Mammary epithelial cell (primary cell): Measurements from ENCODE around the gene AP1AR.

Experiments
- EZH2 ChIP-seq: IDR thresholded peaks from 2 replicates; pipeline ENCODE4 v1.6.1; 2012; ENCODE audit warnings: low read length, inconsistent platforms, borderline replicate concordance
- TF ChIP-seq, protein P1 (sequence below), 2 donors: IDR thresholded peaks in 1 of 2; conservative IDR thresholded peaks in 1 of 2; 2 replicates each; pipeline ENCODE4 v1.5.1; 2011 to 2012; ENCODE audit warnings: inconsistent platforms in 2 of 2, low read length in 2 of 2, mild to moderate bottlenecking in 2 of 2, control low read depth in 1 of 2, low read depth in 1 of 2; ENCODE audit not compliant: insufficient read depth in 1 of 2; ENCODE audit errors: extremely low read depth in 1 of 2

DNA sequence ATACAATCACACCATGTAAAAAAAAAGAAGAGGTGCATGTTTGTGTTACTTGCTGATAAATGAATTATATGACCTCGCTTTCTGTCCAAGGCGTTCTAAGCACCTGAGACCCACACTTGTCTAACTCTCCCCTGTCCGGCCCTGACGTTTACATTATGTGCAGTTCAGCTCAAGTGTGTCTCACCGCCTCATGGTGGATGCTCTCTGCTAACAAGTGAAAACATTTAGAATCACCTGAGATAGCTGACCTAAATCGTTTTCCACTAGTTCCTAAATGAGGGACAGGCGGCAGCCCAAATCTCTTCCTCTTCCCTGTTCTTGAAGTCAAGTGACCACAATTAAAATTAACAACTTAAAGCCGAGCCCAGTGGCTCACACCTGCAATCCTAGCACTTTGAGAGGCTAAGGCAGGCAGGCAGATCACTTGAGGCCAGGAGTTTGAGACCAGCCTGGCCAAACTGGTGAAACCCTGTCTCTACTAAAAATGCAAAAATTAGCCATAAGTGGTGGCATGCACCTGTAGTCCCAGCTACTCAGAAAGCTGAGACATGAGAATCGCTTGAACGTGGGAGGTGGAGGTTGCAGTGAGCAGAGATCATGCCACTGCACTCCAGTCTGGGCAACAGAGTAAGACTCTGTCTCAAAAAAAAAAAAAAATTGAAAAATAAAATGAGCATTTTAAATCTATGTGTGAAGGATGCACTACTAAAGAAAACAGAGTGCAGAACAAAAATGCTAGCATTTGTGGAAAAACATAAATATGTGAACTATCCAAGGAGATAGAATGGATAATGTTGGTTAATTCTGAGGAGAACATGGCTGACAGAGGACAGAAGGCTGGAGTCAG lies 58.0 kb downstream of the AP1AR start:
- TF ChIP-seq, protein P1, sequence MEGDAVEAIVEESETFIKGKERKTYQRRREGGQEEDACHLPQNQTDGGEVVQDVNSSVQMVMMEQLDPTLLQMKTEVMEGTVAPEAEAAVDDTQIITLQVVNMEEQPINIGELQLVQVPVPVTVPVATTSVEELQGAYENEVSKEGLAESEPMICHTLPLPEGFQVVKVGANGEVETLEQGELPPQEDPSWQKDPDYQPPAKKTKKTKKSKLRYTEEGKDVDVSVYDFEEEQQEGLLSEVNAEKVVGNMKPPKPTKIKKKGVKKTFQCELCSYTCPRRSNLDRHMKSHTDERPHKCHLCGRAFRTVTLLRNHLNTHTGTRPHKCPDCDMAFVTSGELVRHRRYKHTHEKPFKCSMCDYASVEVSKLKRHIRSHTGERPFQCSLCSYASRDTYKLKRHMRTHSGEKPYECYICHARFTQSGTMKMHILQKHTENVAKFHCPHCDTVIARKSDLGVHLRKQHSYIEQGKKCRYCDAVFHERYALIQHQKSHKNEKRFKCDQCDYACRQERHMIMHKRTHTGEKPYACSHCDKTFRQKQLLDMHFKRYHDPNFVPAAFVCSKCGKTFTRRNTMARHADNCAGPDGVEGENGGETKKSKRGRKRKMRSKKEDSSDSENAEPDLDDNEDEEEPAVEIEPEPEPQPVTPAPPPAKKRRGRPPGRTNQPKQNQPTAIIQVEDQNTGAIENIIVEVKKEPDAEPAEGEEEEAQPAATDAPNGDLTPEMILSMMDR (conservative IDR thresholded peaks at IDR 0.05 in 1 of 2, IDR thresholded peaks at IDR 0.05 in 1 of 2; ENCODE audit: extremely low read depth in 1 of 2, insufficient read depth in 1 of 2, low read depth in 1 of 2, low read length in 2 of 2) = no peak
- TF ChIP-seq EZH2 = no peak
